ENCODE measurements around the gene MANF.

The MANF gene

DNA sequence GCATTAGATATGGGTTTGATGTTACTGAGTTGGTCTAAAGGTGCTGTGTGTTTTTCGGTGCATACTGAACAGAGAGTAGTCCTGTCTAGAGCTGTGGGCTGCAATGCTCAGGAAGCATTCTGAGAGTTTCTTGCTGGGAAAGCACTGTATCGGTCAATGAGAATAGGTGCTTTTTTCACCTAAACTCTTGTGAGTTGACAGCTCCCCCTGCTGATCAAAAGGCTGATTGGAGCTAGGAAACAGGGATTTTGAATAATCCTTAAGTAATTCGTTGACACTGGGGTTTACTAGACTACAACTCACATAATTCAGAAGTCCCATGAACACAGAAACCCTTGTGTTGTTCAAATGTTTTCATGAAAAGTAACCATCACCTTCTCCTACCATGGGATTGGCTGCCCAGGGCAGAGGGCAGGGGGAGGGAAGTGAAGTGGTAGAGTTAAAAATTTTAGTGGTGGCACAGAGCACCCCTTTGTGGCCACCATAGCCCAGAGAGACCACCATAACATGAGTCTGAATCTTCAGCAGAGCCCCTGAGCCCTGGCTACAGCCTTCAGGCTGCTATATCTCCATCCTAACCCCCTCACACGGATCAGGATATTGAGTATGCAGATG is 13.0 kb upstream of the MANF start:
- DNase-seq (ENCODE audit: low read depth), result no peak
- TF ChIP-seq, protein P1, sequence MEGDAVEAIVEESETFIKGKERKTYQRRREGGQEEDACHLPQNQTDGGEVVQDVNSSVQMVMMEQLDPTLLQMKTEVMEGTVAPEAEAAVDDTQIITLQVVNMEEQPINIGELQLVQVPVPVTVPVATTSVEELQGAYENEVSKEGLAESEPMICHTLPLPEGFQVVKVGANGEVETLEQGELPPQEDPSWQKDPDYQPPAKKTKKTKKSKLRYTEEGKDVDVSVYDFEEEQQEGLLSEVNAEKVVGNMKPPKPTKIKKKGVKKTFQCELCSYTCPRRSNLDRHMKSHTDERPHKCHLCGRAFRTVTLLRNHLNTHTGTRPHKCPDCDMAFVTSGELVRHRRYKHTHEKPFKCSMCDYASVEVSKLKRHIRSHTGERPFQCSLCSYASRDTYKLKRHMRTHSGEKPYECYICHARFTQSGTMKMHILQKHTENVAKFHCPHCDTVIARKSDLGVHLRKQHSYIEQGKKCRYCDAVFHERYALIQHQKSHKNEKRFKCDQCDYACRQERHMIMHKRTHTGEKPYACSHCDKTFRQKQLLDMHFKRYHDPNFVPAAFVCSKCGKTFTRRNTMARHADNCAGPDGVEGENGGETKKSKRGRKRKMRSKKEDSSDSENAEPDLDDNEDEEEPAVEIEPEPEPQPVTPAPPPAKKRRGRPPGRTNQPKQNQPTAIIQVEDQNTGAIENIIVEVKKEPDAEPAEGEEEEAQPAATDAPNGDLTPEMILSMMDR (IDR thresholded peaks at IDR 0.05; ENCODE audit: low read depth, low read length, missing control alignments), result peak; percentile 73
- no peak overlapping the region for H3K4me3 ChIP-seq (ENCODE audit: low read depth, low read length)

DNA sequence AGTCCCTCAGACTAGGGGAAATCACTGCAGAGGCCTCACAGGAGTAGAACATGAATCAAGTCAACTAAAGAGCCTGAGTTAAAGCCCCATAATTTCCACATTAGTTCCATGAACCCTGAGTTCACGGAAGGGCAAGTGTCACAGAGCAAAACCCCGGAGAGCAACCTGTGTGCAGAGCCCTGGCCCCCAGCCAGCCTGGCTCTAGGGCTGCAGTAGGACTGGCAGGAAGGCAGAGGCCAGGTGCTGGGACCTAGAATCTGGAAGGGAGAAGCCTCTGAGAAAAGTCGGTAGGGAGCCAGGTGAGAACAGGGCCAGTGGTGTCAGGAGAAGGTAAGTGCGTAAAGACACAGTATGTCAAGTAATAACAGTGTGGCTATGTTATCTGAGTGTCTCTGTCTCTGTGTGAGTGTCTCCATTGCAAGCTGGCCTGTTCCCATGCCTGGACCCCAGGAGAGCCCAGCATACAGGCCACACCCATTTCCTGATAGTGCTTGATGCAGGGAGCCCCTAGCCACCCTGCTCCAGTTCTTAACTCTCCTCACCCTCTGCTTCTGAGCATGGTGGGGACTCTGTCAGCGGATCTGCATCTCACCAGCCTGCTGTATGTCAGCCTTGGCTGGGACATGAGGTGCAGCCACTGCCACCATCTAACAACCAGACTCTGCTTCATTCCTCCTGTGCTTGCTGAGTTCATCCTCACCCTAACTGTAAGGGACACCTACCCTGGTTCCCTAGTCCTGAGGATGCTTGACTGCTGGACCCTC is 11.3 kb upstream of the MANF start:
- TF ChIP-seq, protein P1 (IDR thresholded peaks at IDR 0.05; ENCODE audit: low read depth, low read length, missing control alignments), result no peak
- DNase-seq (ENCODE audit: low read depth), result no peak
- H3K4me3 ChIP-seq (ENCODE audit: low read depth, low read length), result no peak overlapping the region

DNA sequence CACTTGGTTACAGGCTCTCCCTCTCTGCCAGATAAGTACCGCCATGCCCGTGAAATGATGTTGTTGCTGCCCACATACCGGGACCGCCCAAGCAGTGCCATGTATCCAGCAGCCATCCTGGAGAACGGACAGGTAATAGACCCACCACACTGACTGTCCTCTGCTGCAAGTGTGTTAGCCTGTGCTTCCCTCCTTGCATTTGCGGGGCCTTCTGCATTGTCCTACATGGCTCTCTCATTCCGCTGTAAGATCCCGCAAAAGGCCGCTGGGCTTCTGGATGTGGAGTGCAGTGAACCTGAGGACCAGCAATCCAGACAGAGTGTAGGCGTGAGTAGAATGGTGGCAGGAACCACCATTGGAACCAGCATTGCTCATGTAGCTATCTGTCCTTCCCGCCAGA is 10.6 kb upstream of the MANF start:
- TF ChIP-seq, protein P1 (IDR thresholded peaks at IDR 0.05; ENCODE audit: low read depth, low read length, missing control alignments), result no peak
- no peak for DNase-seq (ENCODE audit: low read depth)
- H3K4me3 ChIP-seq (ENCODE audit: low read depth, low read length), result no peak overlapping the region

DNA sequence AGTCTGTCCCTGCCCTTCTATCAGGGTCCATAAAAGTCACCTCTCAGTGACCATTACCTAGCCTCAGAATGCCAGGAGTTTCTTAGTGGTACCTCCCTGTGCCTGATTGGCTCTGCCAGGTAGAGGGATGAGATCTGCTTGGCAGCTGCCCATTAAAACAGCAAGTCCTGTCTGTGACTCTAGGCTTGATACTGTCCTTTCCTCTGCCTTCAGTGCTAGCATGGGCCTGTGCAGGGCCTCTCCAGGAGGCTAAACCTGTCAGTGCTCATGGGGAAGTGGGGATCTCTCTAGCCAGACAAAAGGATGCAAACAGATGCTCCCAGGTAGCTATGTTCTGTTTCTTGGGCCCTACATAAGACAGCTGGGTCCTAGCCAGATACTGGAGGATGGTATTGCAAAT is 10.0 kb upstream of the MANF start:
- no peak for DNase-seq (ENCODE audit: low read depth)
- TF ChIP-seq, protein P1 (IDR thresholded peaks at IDR 0.05; ENCODE audit: low read depth, low read length, missing control alignments), result no peak
- H3K4me3 ChIP-seq (ENCODE audit: low read depth, low read length), result no peak overlapping the region

DNA sequence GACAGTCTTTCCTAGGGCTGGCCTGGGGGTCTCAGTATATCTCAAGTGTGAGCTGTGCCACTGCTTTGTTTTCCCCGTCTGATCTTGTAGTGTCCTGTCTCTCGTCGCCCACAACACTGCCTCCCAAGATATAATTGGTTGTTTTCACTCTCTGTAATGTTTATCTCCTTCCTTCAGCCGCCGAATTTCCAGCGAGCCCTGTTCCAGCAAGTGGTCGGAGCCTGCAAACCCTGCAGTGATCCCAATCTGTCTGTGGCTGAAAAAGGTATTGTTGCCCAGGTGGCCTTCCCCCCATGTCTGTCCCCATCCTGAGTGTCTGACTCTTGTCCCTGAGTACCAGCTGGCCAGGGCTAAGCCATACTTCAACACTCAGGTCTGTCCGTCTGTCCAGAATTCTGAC is 9.5 kb upstream of the MANF start:
- DNase-seq (ENCODE audit: low read depth), result no peak

DNA sequence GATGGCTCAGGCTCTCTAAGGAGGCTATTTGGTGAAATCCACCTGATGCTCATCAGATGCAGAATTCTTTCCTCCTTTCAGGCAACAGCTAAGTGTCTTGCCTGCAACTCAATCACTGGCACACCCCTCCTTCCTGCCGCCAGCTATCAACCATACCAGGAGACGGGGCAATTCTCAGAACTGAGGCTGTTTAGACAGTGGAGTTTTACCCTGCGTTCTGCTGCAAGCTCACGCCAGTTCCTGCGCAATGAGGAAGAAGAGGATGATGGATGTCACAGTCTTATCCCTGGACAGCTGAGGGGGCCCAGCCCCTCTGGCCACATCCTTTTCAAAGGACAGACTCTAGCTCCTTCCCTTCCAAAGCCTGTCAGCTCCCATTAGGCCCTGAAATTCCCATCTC is 7.0 kb upstream of the MANF start:
- TF ChIP-seq, protein P1 (IDR thresholded peaks at IDR 0.05; ENCODE audit: low read depth, low read length, missing control alignments), result no peak
- DNase-seq (ENCODE audit: low read depth), result no peak
- no peak overlapping the region for H3K4me3 ChIP-seq (ENCODE audit: low read depth, low read length)

More for the DNA sequence above, 9.5 kb upstream of the MANF start:
- TF ChIP-seq, protein P1 (IDR thresholded peaks at IDR 0.05; ENCODE audit: low read depth, low read length, missing control alignments), result no peak
- H3K4me3 ChIP-seq (ENCODE audit: low read depth, low read length), result no peak overlapping the region
